HG03045 (cell line): ENCODE data around the gene ACTN4.

Experiments
- ATAC-seq: cut with Tn5 transposase; IDR thresholded peaks from one replicate; pipeline ENCODE4 v1.9.1; 2021; ENCODE audit warnings: mild to moderate bottlenecking, moderate library complexity; ENCODE audit not compliant: unreplicated experiment

ACTN4 gene

GRCh38 chr19:38708413-38709024, 61.1 kb downstream of the ACTN4 start:
- ATAC-seq: no peak

- no peak for ATAC-seq
These were observed 61.7 kb downstream of the ACTN4 start for GRCh38 chr19:38709119-38709518.

GRCh38 chr19:38709671-38710415, 62.4 kb downstream of the ACTN4 start:
- no peak for ATAC-seq

- ATAC-seq: no peak
These were observed 62.9 kb downstream of the ACTN4 start for GRCh38 chr19:38710416-38710702.

GRCh38 chr19:38710928-38711725, 63.7 kb downstream of the ACTN4 start:
- no peak for ATAC-seq

- ATAC-seq: no peak
These were observed 64.3 kb downstream of the ACTN4 start for GRCh38 chr19:38711726-38712153.

- ATAC-seq: no peak
These were observed 64.8 kb downstream of the ACTN4 start for GRCh38 chr19:38712161-38712748.

GRCh38 chr19:38713227-38713649, 65.8 kb downstream of the ACTN4 start:
- ATAC-seq: no peak

GRCh38 chr19:38713865-38714264, 66.4 kb downstream of the ACTN4 start:
- no peak for ATAC-seq

GRCh38 chr19:38714354-38714778, 66.9 kb downstream of the ACTN4 start:
- no peak for ATAC-seq

GRCh38 chr19:38715555-38715954, 68.1 kb downstream of the ACTN4 start:
- ATAC-seq: no peak

GRCh38 chr19:38717051-38717450, 69.6 kb downstream of the ACTN4 start:
- no peak for ATAC-seq

GRCh38 chr19:38717855-38718254, 70.4 kb downstream of the ACTN4 start:
- no peak for ATAC-seq

- ATAC-seq: no peak
These were observed 71.5 kb downstream of the ACTN4 start for GRCh38 chr19:38718747-38719543.

GRCh38 chr19:38719761-38720558, 72.5 kb downstream of the ACTN4 start:
- no peak for ATAC-seq

GRCh38 chr19:38720559-38721236, 73.2 kb downstream of the ACTN4 start:
- no peak for ATAC-seq

GRCh38 chr19:38721496-38721895, 74.0 kb downstream of the ACTN4 start:
- no peak for ATAC-seq

- no peak for ATAC-seq
These were observed 74.7 kb downstream of the ACTN4 start for GRCh38 chr19:38721979-38722773.
